A549 (cell line): ENCODE measurements around the gene COPB2. TPM values are rescaled to one million over a fixed set of nuclear protein-coding genes. Genes with fewer than 3 reads are reported as not detected.
"Not testable (repeated sequence)": the region's sequence is repeated elsewhere in the genome, so short reads cannot be mapped to it uniquely, and the experiment has no call there.

Source experiments
- ATAC-seq, 2 experiments: fragments of 200-7000 bp in 1 of 2; fragments of >200 bp in 1 of 2; cut with Nextera tagmentation in 1 of 2; cut with Tn5 transposase in 1 of 2; 3 replicates each; pipeline versions ENCODE4 v1.8.0 to v1.9.1; 2018 to 2020; ENCODE audit warnings: mild to moderate bottlenecking in 1 of 2, moderate library complexity in 1 of 2
- CTCF ChIA-PET: fragments of 300-600 bp; sonication (Branson Sonifier 250); formaldehyde crosslinking; extraction: SDS; loops from one replicate; lab custom pipeline; 2021; ENCODE audit warnings: antibody characterized with exemption, inconsistent platforms; lab: Yijun Ruan, JAX
- POLR2A ChIA-PET: fragments of 350-600 bp; formaldehyde crosslinking; extraction: SDS; loops from one replicate; lab custom pipeline; 2021; ENCODE audit warnings: antibody characterized with exemption, inconsistent platforms; lab: Yijun Ruan, JAX
- DNase-seq, 2 experiments: peaks; one replicate each; pipeline versions ENCODE4 v3.0.0 to v3.0.0-alpha.2; 2011 to 2016; ENCODE audit warnings: low read depth in 1 of 2, low spot score in 1 of 2
- FAIRE-seq: peaks from 2 replicates; lab custom pipeline; 2011; peaks lifted over from hg19 to GRCh38; lab: Jason Lieb, UNC
- H3K27ac ChIP-seq, 2 experiments: fragments of >200 bp; sonication (Bioruptor Twin); formaldehyde crosslinking; 3 replicates each; pipeline ENCODE4 v1.5.1; 2016 to 2017
- H3K4me1 ChIP-seq: fragments of >200 bp; sonication (Bioruptor Twin); formaldehyde crosslinking; 3 replicates; pipeline ENCODE4 v1.6.1; 2016
- H3K4me2 ChIP-seq: fragments of >200 bp; sonication (Bioruptor Twin); formaldehyde crosslinking; 3 replicates; pipeline ENCODE4 v1.6.1; 2016
- H3K4me3 ChIP-seq: fragments of >200 bp; sonication (Bioruptor Twin); formaldehyde crosslinking; 3 replicates; pipeline ENCODE4 v1.5.1; 2016
- H3K9me3 ChIP-seq: fragments of >200 bp; sonication (Bioruptor Twin); formaldehyde crosslinking; 3 replicates; pipeline ENCODE4 v1.6.1; 2016
- BHLHE40 ChIP-seq: IDR thresholded peaks from 2 replicates; pipeline ENCODE4 v1.6.1; 2012; ENCODE audit warnings: low read depth, low read length, inconsistent platforms
- CBX2 ChIP-seq: fragments of 200-600 bp; sonication (generic); IDR thresholded peaks from 2 replicates; pipeline ENCODE4 v1.6.1; 2016; ENCODE audit warnings: low read depth, mild to moderate bottlenecking, borderline replicate concordance
- CEBPB ChIP-seq, 2 experiments: fragments of >200 bp in 1 of 2; sonication (Bioruptor Twin) in 1 of 2; formaldehyde crosslinking in 1 of 2; IDR thresholded peaks; 2 replicates each; pipeline ENCODE4 v1.6.1; 2012 to 2016
- FOXS1 ChIP-seq: fragments of 250-450 bp; sonication (Bioruptor Pico); IDR thresholded peaks from 2 replicates; pipeline ENCODE4 v1.5.0; 2020; ENCODE audit warnings: mild to moderate bottlenecking, moderate library complexity
- HEYL ChIP-seq: fragments of 250-450 bp; sonication (Bioruptor Pico); IDR thresholded peaks from 2 replicates; pipeline ENCODE4 v1.8.0; 2021; ENCODE audit warnings: mild to moderate bottlenecking, moderate library complexity
- HOXB5 ChIP-seq: fragments of 250-450 bp; sonication (Bioruptor Pico); IDR thresholded peaks from 2 replicates; pipeline ENCODE4 v1.5.0; 2020; ENCODE audit warnings: mild to moderate bottlenecking, moderate library complexity
- KDM1A ChIP-seq: fragments of 200-600 bp; sonication (generic); IDR thresholded peaks from 2 replicates; pipeline ENCODE4 v1.6.1; 2016; ENCODE audit warnings: low read depth, mild to moderate bottlenecking
- MAZ ChIP-seq: fragments of 150-350 bp; IDR thresholded peaks from 2 replicates; pipeline ENCODE4 v1.6.1; 2014; ENCODE audit warnings: antibody characterized with exemption, low read depth, low read length, borderline replicate concordance
- NR3C1 ChIP-seq: fragments of >200 bp; sonication (Bioruptor Twin); formaldehyde crosslinking; IDR thresholded peaks from 3 replicates; pipeline ENCODE4 v1.6.1; 2017
- POLR2AphosphoS2 ChIP-seq: conservative IDR thresholded peaks from 2 replicates; pipeline ENCODE4 v1.6.1; 2012; ENCODE audit warnings: low read length, improper control_type of control experiment, inconsistent platforms
- RARB ChIP-seq: fragments of 250-450 bp; sonication (Bioruptor Pico); IDR thresholded peaks from 2 replicates; pipeline ENCODE4 v1.8.0; 2021; ENCODE audit warnings: mild to moderate bottlenecking, moderate library complexity
- RCOR1 ChIP-seq: fragments of 150-350 bp; IDR thresholded peaks from 2 replicates; pipeline ENCODE4 v1.6.1; 2014; ENCODE audit warnings: antibody characterized with exemption, low read length, low read depth
- SMC3 ChIP-seq: fragments of >200 bp; sonication (Bioruptor Twin); formaldehyde crosslinking; IDR thresholded peaks from 3 replicates; pipeline ENCODE4 v1.6.1; 2018; ENCODE audit warnings: inconsistent platforms
- SREBF2 ChIP-seq: fragments of 450-650 bp; IDR thresholded peaks from 2 replicates; pipeline ENCODE4 v1.6.1; 2014; ENCODE audit warnings: mild to moderate bottlenecking, moderate library complexity
- ZC3H11A ChIP-seq: fragments of 450-650 bp; IDR thresholded peaks from 2 replicates; pipeline ENCODE4 v1.6.1; 2014; ENCODE audit warnings: antibody characterized with exemption, mild to moderate bottlenecking
- ZNF302 ChIP-seq: fragments of 250-450 bp; sonication (Bioruptor Pico); IDR thresholded peaks from 2 replicates; pipeline ENCODE4 v1.9.0; 2021; ENCODE audit warnings: inconsistent platforms, mild to moderate bottlenecking, moderate library complexity
- ZSCAN20 ChIP-seq: fragments of 250-450 bp; sonication (Bioruptor Pico); IDR thresholded peaks from 2 replicates; pipeline ENCODE4 v1.8.0; 2022; ENCODE audit warnings: mild to moderate bottlenecking, moderate library complexity
- WGBS: methylation state at CpG from one replicate; pipeline ENCODE4 v1.1.6; 2017; ENCODE audit errors: missing lambda C conversion rate; 5-methylcytosine and 5-hydroxymethylcytosine counted together
- polyA plus RNA-seq, 4 experiments: library from polyadenylated mRNA; depleted of rRNA in 3 of 4; stranded (reverse); fragments of >200 nt; fragmentation: RNase III in 1 of 4; extraction: RNeasy Plus Mini Kit Qiagen cat#74134 plus additional on column Dnase treatment in 1 of 4; gene quantifications; 2 replicates in 3 of 4; 3 replicates in 1 of 4; pipeline ENCODE4 v1.2.3, GENCODE V29; 2011 to 2017
- TF ChIP-seq, protein P1 (sequence below): fragments of >200 bp; sonication (Bioruptor Twin); formaldehyde crosslinking; IDR thresholded peaks from 2 replicates; pipeline ENCODE4 v1.6.1; 2016
- TF ChIP-seq, protein P2 (sequence below): fragments of 250-450 bp; sonication (Bioruptor Pico); IDR thresholded peaks from 2 replicates; pipeline ENCODE4 v1.5.0; 2021; ENCODE audit warnings: mild to moderate bottlenecking, moderate library complexity, borderline replicate concordance
- TF ChIP-seq, protein P3 (sequence below): fragments of >200 bp; sonication (Bioruptor Twin); formaldehyde crosslinking; IDR thresholded peaks from 3 replicates; pipeline ENCODE4 v1.6.1; 2016
- TF ChIP-seq, protein P4 (sequence below): IDR thresholded peaks from 2 replicates; pipeline ENCODE4 v1.6.1; 2012; ENCODE audit warnings: low read depth, borderline replicate concordance

The COPB2 gene
- polyA plus RNA-seq, 2 of the 4 experiments (the other 2 are of a cell fraction) = 109 to 124 TPM

DNA sequence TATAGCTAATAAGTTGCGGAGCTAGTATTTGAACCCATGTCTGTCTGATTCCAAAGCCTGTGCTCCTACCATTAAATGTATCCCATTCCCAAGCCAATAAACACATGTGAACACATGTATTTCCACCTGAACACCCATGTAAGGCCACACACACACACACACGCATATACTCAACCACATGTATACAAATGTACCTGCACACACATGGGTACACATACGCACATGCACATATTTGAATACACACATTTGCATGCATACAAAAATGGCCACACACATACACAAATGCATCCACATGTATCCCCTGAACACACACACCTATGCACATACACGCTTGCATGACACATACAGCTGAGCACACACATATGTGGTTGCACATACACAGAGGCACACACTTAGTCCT is 51.0 kb downstream of the COPB2 start:
- FAIRE-seq (no peak), ATAC-seq (no peak), DNase-seq (no peak)
- WGBS = 85% methylated on average over 4 of the region's 4 CpGs
- Histone ChIP-seq H3K9me3 (no peaks in the 10 kb centered on the region), H3K27ac (no peak overlapping the region), H3K4me1 (no peaks in the 10 kb centered on the region), H3K4me2 (no peak overlapping the region), H3K4me3 (no peak overlapping the region)
- ChIA-PET CTCF (interaction anchor here (4.5 kb wide), 1 partner anchor 9 kb away, joined by 26 read pairs; no protein-coding TSS in a partner anchor), POLR2A (no interaction called here)
- TF ChIP-seq HEYL = no peak
- TF ChIP-seq BHLHE40 = no peak
- TF ChIP-seq, protein P1, sequence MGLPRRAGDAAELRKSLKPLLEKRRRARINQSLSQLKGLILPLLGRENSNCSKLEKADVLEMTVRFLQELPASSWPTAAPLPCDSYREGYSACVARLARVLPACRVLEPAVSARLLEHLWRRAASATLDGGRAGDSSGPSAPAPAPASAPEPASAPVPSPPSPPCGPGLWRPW = no peak
- no peak for TF ChIP-seq SMC3
- TF ChIP-seq ZSCAN20 (CRISPR knock-in tag) = no peak
- no peak for TF ChIP-seq CBX2
- no peak for TF ChIP-seq ZNF302
- TF ChIP-seq HOXB5 (CRISPR knock-in tag) = no peak
- TF ChIP-seq FOXS1 = no peak
- no peak for TF ChIP-seq RARB (CRISPR knock-in tag)
- TF ChIP-seq ZC3H11A = no peak
- TF ChIP-seq, protein P2, sequence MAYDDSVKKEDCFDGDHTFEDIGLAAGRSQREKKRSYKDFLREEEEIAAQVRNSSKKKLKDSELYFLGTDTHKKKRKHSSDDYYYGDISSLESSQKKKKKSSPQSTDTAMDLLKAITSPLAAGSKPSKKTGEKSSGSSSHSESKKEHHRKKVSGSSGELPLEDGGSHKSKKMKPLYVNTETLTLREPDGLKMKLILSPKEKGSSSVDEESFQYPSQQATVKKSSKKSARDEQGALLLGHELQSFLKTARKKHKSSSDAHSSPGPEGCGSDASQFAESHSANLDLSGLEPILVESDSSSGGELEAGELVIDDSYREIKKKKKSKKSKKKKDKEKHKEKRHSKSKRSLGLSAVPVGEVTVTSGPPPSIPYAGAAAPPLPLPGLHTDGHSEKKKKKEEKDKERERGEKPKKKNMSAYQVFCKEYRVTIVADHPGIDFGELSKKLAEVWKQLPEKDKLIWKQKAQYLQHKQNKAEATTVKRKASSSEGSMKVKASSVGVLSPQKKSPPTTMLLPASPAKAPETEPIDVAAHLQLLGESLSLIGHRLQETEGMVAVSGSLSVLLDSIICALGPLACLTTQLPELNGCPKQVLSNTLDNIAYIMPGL (CRISPR knock-in tag) = no peak
- no peak for TF ChIP-seq POLR2AphosphoS2

DNA sequence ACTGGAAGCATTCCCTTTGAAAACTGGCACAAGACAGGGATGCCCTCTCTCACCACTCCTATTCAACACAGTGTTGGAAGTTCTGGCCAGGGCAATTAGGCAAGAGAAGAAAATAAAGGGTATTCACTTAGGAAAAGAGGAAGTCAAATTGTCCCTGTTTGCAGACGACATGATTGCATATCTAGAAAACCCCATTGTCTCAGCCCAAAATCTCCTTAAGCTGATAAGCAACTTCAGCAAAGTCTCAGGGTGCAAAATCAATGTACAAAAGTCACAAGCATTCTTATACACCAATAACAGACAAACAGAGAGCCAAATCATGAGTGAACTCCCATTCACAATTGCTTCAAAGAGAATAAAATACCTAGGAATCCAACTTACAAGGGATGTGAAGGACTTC is 54.8 kb downstream of the COPB2 start:
- POLR2A ChIA-PET, H3K4me2 ChIP-seq, H3K4me1 ChIP-seq, FAIRE-seq, H3K27ac ChIP-seq, DNase-seq, CTCF ChIA-PET, H3K9me3 ChIP-seq, ATAC-seq, H3K4me3 ChIP-seq: not testable (repeated sequence)
- 50% methylated on average over 1 of the region's 1 CpG for WGBS

DNA sequence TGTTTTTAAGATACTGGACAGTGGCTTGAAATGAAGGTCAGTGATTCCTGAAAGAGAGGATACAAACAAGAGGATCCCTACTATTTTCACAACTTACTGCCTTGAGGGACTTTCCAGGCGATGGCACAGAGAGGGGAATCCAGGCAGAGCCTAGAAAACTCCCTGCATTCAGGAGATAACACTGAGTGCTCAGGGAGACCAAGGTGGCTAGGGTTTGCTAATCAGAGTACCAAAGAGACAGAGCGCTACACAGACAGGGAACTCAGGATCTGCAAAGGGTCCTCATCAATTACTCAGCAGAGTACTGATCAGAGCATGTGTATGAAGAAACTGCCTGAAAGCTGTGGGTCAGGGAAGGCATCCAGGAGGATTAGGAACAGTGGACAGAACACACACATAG is 57.4 kb downstream of the COPB2 start:
- WGBS = 46% methylated on average over 2 of the region's 2 CpGs
- Histone ChIP-seq H3K4me3 (no peak overlapping the region), H3K27ac (no peak overlapping the region), H3K4me1 (peaks cover 5% of the 10 kb centered on the region; the same call in 2 of the 3 replicates), H3K4me2 (no peak overlapping the region), H3K9me3 (no peaks in the 10 kb centered on the region)
- FAIRE-seq (no peak), ATAC-seq (no peak), DNase-seq (no peak)
- POLR2A ChIA-PET = no interaction called here
- CTCF ChIA-PET = interaction anchor here (4.8 kb wide), 1 partner anchor 220 kb away, joined by 87 read pairs; no protein-coding TSS in a partner anchor
- TF ChIP-seq KDM1A (no peak), RCOR1 (no peak), FOXS1 (no peak), NR3C1 (no peak), CEBPB (IDR thresholded peaks at IDR 0.05) (no peak), SREBF2 (no peak), MAZ (no peak)
- TF ChIP-seq, protein P3, sequence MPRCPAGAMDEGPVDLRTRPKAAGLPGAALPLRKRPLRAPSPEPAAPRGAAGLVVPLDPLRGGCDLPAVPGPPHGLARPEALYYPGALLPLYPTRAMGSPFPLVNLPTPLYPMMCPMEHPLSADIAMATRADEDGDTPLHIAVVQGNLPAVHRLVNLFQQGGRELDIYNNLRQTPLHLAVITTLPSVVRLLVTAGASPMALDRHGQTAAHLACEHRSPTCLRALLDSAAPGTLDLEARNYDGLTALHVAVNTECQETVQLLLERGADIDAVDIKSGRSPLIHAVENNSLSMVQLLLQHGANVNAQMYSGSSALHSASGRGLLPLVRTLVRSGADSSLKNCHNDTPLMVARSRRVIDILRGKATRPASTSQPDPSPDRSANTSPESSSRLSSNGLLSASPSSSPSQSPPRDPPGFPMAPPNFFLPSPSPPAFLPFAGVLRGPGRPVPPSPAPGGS = no peak
- TF ChIP-seq, protein P4, sequence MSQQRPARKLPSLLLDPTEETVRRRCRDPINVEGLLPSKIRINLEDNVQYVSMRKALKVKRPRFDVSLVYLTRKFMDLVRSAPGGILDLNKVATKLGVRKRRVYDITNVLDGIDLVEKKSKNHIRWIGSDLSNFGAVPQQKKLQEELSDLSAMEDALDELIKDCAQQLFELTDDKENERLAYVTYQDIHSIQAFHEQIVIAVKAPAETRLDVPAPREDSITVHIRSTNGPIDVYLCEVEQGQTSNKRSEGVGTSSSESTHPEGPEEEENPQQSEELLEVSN = no peak
